ENCODE data around the gene IMMP1L.

IMMP1L gene

DNA sequence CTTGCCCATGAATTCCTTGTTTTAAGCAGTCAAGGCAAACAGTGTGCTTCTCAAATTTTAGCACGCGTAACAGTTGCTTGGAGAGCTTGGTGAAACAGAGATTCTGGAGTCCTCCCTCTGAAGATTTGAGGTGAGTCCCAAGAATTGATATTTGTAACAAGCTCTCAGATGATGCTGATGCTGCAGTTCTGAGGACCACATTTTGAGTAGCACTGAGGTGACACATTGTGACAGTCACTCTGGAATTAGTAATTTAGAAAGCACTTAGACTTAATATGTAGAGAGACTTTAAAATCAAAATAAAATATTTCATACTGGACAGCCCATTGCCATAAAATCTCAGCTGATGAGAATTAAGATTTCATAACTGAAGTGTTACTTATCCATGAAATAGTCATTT is 101.2 kb downstream of the IMMP1L start:
- Histone ChIP-seq H3K9me3 (ENCODE audit: insufficient read depth, low read length) (no peaks in the 10 kb centered on the region), H3K4me3 (ENCODE audit: insufficient read length, low read depth) (no peak overlapping the region), H3K4me1 (ENCODE audit: insufficient read depth, insufficient read length) (no peaks in the 10 kb centered on the region), H3K9ac (ENCODE audit: insufficient read length, low read depth) (no peak overlapping the region), H3K27me3 (ENCODE audit: insufficient read depth, insufficient read length) (no peaks in the 10 kb centered on the region), H3K36me3 (ENCODE audit: insufficient read depth, insufficient read length, low read length) (peaks cover 6% of the 10 kb centered on the region)
- TF ChIP-seq ZNF274 (IDR thresholded peaks at IDR 0.05; ENCODE audit: low read depth, low read length) (no peak), YY1 (IDR thresholded peaks at IDR 0.05; ENCODE audit: insufficient read depth, insufficient read length) (no peak), SUZ12 (IDR thresholded peaks at IDR 0.05; ENCODE audit: extremely low read depth, insufficient read depth, insufficient read length) (no peak)
- DNase-seq (ENCODE audit: low read depth, low spot score): no peak

DNA sequence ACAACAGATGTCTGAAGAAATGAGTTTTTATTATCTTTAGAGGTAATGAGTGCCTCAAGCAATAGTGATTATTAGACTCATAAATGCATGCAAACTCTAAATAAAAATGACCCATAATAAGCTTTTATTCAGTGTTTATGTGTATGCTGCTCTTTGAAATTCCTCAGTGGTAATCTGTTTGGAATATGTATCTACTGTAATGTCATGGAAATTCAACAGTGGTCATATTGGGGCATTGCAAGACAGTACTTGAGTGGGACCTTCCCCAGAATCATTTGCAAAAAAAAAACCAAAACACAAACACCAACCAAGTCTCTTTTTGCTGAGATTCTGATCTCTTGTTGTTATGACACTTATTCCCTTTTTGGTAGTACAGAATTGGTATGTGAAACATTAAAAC is 104.8 kb downstream of the IMMP1L start:
- no peaks in the 10 kb centered on the region for H3K4me1 ChIP-seq (ENCODE audit: insufficient read depth, insufficient read length)
- no peak overlapping the region for H3K4me3 ChIP-seq (ENCODE audit: insufficient read length, low read depth)
- H3K9me3 ChIP-seq (ENCODE audit: insufficient read depth, low read length): no peaks in the 10 kb centered on the region
- H3K9ac ChIP-seq (ENCODE audit: insufficient read length, low read depth): no peak overlapping the region
- peaks cover 8% of the 10 kb centered on the region for H3K36me3 ChIP-seq (ENCODE audit: insufficient read depth, insufficient read length, low read length)
- no peak for TF ChIP-seq YY1 (IDR thresholded peaks at IDR 0.05; ENCODE audit: insufficient read depth, insufficient read length)
- no peak for TF ChIP-seq ZNF274 (IDR thresholded peaks at IDR 0.05; ENCODE audit: low read depth, low read length)
- no peak for TF ChIP-seq SUZ12 (IDR thresholded peaks at IDR 0.05; ENCODE audit: extremely low read depth, insufficient read depth, insufficient read length)
- DNase-seq (ENCODE audit: low read depth, low spot score): no peak
- H3K27me3 ChIP-seq (ENCODE audit: insufficient read depth, insufficient read length): no peaks in the 10 kb centered on the region

GRCh38 chr11:31397239-31397834 is 112.1 kb downstream of the IMMP1L start:
- no peak for DNase-seq (ENCODE audit: low read depth, low spot score)

GRCh38 chr11:31387379-31387778 is 122.0 kb downstream of the IMMP1L start:
- Histone ChIP-seq H3K4me1 (ENCODE audit: insufficient read depth, insufficient read length) (no peaks in the 10 kb centered on the region), H3K36me3 (ENCODE audit: insufficient read depth, insufficient read length, low read length) (peaks cover 3% of the 10 kb centered on the region), H3K4me3 (ENCODE audit: insufficient read length, low read depth) (no peak overlapping the region), H3K9ac (ENCODE audit: insufficient read length, low read depth) (no peak overlapping the region), H3K27me3 (ENCODE audit: insufficient read depth, insufficient read length) (no peaks in the 10 kb centered on the region), H3K9me3 (ENCODE audit: insufficient read depth, low read length) (no peaks in the 10 kb centered on the region; the same call in 1 of the 2 replicates)
- TF ChIP-seq YY1 (IDR thresholded peaks at IDR 0.05; ENCODE audit: insufficient read depth, insufficient read length) (no peak), ZNF274 (IDR thresholded peaks at IDR 0.05; ENCODE audit: low read depth, low read length) (no peak), SUZ12 (IDR thresholded peaks at IDR 0.05; ENCODE audit: extremely low read depth, insufficient read depth, insufficient read length) (no peak)
- DNase-seq (ENCODE audit: low read depth, low spot score): peak; percentile 11

More at GRCh38 chr11:31397239-31397834, 112.1 kb downstream of the IMMP1L start:
- peaks cover 9% of the 10 kb centered on the region for H3K36me3 ChIP-seq (ENCODE audit: insufficient read depth, insufficient read length, low read length)
- TF ChIP-seq SUZ12 (IDR thresholded peaks at IDR 0.05; ENCODE audit: extremely low read depth, insufficient read depth, insufficient read length) (no peak), ZNF274 (IDR thresholded peaks at IDR 0.05; ENCODE audit: low read depth, low read length) (no peak), YY1 (IDR thresholded peaks at IDR 0.05; ENCODE audit: insufficient read depth, insufficient read length) (no peak)
- H3K9ac ChIP-seq (ENCODE audit: insufficient read length, low read depth): no peak overlapping the region
- H3K9me3 ChIP-seq (ENCODE audit: insufficient read depth, low read length): 0 out of 2 replicates have a peak, but pooled peaks cover 5% of the 10 kb centered on the region
- H3K4me1 ChIP-seq (ENCODE audit: insufficient read depth, insufficient read length): no peaks in the 10 kb centered on the region
- H3K4me3 ChIP-seq (ENCODE audit: insufficient read length, low read depth): no peak overlapping the region
- no peaks in the 10 kb centered on the region for H3K27me3 ChIP-seq (ENCODE audit: insufficient read depth, insufficient read length)

DNA sequence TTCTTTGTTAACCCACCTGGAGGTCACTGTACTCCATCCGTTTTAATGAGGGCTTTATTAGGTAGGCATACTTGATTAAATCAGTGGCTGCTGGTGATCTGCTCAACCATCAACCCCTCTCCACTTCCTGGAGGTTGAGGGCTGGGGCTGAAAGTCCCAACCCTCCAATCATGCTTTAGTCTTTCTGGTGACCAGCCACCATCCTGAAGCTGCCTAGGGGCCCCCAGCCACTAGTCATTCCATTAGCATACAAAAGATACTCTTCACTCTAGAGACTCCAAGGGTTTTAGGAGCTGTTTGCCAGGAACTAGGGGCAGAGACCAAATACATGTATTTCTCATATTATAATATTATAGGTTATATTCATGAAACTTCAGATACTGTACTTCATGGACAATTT is 126.3 kb downstream of the IMMP1L start:
- Histone ChIP-seq H3K9ac (ENCODE audit: insufficient read length, low read depth) (no peak overlapping the region), H3K4me3 (ENCODE audit: insufficient read length, low read depth) (no peak overlapping the region), H3K9me3 (ENCODE audit: insufficient read depth, low read length) (no peaks in the 10 kb centered on the region; the same call in 1 of the 2 replicates), H3K4me1 (ENCODE audit: insufficient read depth, insufficient read length) (no peaks in the 10 kb centered on the region), H3K27me3 (ENCODE audit: insufficient read depth, insufficient read length) (no peaks in the 10 kb centered on the region), H3K36me3 (ENCODE audit: insufficient read depth, insufficient read length, low read length) (peaks cover 9% of the 10 kb centered on the region)
- TF ChIP-seq ZNF274 (IDR thresholded peaks at IDR 0.05; ENCODE audit: low read depth, low read length) (no peak), SUZ12 (IDR thresholded peaks at IDR 0.05; ENCODE audit: extremely low read depth, insufficient read depth, insufficient read length) (no peak), YY1 (IDR thresholded peaks at IDR 0.05; ENCODE audit: insufficient read depth, insufficient read length) (no peak)
- no peak for DNase-seq (ENCODE audit: low read depth, low spot score)
